ENCODE results near the gene RSRC1. TPM values are rescaled to one million over a fixed set of nuclear protein-coding genes. Genes with fewer than 3 reads are reported as not detected.
"Not testable (repeated sequence)": the region's sequence is repeated elsewhere in the genome, so short reads cannot be mapped to it uniquely, and the experiment has no call there.

Gene RSRC1
- total and polyA plus RNA-seq, 3 donors from 2014 or later = 12.6 to 53.3 (median 43.8) TPM

DNA sequence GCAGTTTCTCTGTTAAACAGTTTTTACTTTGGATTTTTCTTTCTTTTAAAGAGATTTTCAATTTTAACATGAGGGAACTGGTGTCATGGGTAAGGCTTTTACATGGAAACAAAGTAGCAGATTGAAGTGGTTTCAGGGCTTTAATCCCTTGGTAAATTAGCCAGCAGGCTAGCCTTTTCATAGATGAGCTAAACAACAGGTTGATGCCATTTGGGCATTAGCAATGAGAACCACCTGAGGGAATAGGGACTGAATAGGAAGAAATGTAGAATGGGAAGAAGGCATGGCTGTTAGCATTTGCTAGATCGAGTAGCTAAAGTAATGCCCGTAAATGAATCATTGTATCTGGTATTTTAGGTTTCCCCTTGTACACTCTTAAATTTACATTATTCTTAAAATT lies 295.6 kb downstream of the RSRC1 start:
- TF ChIP-seq, protein P1, sequence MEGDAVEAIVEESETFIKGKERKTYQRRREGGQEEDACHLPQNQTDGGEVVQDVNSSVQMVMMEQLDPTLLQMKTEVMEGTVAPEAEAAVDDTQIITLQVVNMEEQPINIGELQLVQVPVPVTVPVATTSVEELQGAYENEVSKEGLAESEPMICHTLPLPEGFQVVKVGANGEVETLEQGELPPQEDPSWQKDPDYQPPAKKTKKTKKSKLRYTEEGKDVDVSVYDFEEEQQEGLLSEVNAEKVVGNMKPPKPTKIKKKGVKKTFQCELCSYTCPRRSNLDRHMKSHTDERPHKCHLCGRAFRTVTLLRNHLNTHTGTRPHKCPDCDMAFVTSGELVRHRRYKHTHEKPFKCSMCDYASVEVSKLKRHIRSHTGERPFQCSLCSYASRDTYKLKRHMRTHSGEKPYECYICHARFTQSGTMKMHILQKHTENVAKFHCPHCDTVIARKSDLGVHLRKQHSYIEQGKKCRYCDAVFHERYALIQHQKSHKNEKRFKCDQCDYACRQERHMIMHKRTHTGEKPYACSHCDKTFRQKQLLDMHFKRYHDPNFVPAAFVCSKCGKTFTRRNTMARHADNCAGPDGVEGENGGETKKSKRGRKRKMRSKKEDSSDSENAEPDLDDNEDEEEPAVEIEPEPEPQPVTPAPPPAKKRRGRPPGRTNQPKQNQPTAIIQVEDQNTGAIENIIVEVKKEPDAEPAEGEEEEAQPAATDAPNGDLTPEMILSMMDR (IDR thresholded peaks at IDR 0.05) = no peak
- TF ChIP-seq POLR2A (IDR thresholded peaks at IDR 0.05) = no peak
- no peak overlapping the region for H3K4me3 ChIP-seq
- no peaks in the 10 kb centered on the region for H3K36me3 ChIP-seq (ENCODE audit: low read depth, missing control alignments)
- WGBS, 2 donors = 88% methylated on average over 2 of the region's 2 CpGs
- intact Hi-C loops (cut with DNase I; ENCODE audit: low total_unique reads) = no loop called here
- H3K27ac ChIP-seq = no peak overlapping the region
- no peaks in the 10 kb centered on the region for H3K9me3 ChIP-seq
- H3K27me3 ChIP-seq = no peaks in the 10 kb centered on the region
- no peak for DNase-seq
- no peaks in the 10 kb centered on the region for H3K4me1 ChIP-seq

- Histone ChIP-seq H3K4me1 (no peaks in the 10 kb centered on the region), H3K27ac (no peak overlapping the region), H3K9me3 (no peaks in the 10 kb centered on the region), H3K27me3 (no peaks in the 10 kb centered on the region), H3K4me3 (no peak overlapping the region), H3K36me3 (ENCODE audit: low read depth, missing control alignments) (no peaks in the 10 kb centered on the region)
- TF ChIP-seq, protein P1 (IDR thresholded peaks at IDR 0.05) = no peak
- TF ChIP-seq POLR2A (IDR thresholded peaks at IDR 0.05) = no peak
- intact Hi-C loops (cut with DNase I; ENCODE audit: low total_unique reads) = no loop called here
- no peak for DNase-seq
- 65 to 80% methylated on average over 4 of the region's 4 CpGs for WGBS, 2 donors
Observed at GRCh38 chr3:158407844-158408517, 298.1 kb downstream of the RSRC1 start.

GRCh38 chr3:158408518-158408897 lies 298.6 kb downstream of the RSRC1 start:
- H3K27me3 ChIP-seq; DNase-seq; intact Hi-C loops (cut with DNase I; ENCODE audit: low total_unique reads); H3K4me3 ChIP-seq; H3K9me3 ChIP-seq; H3K27ac ChIP-seq; H3K36me3 ChIP-seq (ENCODE audit: low read depth, missing control alignments); H3K4me1 ChIP-seq: not testable (repeated sequence)
- 78 to 84% methylated on average over 5 of the region's 5 CpGs for WGBS, 2 donors

DNA sequence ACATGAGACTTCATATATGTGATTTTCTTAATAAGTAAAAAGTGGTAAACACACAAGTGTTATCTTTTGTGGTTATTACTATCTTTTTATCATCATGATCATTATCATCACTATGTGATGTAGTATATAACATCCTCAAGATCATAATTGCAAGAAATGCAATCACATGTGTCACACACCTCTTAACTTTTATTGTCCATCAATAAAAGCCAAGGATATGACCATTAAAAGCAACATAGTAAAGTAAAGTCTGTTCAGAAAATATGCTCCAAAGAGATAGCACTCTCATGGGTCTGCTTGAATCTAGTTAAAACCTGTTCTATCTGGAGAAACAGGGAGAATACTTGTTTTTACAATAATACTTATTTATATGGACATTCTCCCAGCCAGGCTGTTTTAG lies 308.1 kb downstream of the RSRC1 start:
- intact Hi-C loops (cut with DNase I; ENCODE audit: low total_unique reads) = no loop called here
- Histone ChIP-seq H3K4me3 (no peak overlapping the region), H3K27ac (no peak overlapping the region), H3K4me1 (no peaks in the 10 kb centered on the region), H3K36me3 (ENCODE audit: low read depth, missing control alignments) (no peaks in the 10 kb centered on the region), H3K27me3 (no peaks in the 10 kb centered on the region), H3K9me3 (no peaks in the 10 kb centered on the region)
- TF ChIP-seq, protein P1 (IDR thresholded peaks at IDR 0.05) = no peak
- no peak for TF ChIP-seq POLR2A (IDR thresholded peaks at IDR 0.05)
- no peak for DNase-seq

DNA sequence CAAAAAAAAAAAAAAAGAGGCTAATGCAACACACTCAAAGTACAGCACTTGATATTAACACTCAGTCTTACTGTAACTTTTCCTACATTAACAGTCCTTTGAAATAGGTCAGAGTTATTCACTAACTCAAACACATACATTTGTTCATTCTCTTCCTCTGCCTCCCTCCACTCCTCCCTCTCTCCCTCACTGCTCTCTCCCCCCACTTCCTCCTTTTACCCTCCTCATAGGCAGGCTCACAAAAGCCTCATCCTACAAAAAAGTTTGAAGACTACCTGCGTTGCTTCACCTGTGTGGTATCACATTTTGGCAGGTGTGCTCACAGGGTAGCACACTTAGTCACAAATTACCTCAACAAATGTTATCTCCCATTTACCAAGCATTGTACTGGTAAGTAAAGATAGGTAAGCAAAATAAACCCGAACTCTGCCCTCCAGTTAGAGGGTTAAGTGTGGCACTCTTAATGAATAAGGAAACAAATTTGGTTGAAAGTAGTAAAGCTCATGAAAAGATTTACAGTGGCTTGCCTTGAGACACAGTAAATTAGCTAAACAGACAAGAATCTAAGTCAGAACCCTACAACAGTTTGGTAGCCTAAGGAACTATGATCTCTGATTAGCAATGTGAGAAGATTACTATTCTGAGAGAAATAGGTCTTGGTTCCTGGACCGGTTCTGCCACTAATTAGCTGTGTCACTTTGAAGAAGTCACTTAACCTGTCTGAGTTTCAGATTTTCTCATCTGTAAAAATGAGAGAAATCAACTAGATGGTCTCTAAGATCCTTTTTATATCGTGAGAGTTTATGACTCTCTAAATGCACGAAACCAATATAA lies 310.1 kb downstream of the RSRC1 start:
- no peak overlapping the region for H3K27ac ChIP-seq
- no peak for DNase-seq
- no peaks in the 10 kb centered on the region for H3K36me3 ChIP-seq (ENCODE audit: low read depth, missing control alignments)
- H3K9me3 ChIP-seq = no peaks in the 10 kb centered on the region
- TF ChIP-seq, protein P1 (IDR thresholded peaks at IDR 0.05) = no peak
- no peak for TF ChIP-seq POLR2A (IDR thresholded peaks at IDR 0.05)
- no peak overlapping the region for H3K4me3 ChIP-seq
- intact Hi-C loops (cut with DNase I; ENCODE audit: low total_unique reads) = no loop called here
- no peaks in the 10 kb centered on the region for H3K27me3 ChIP-seq
- WGBS, 2 donors = 81 to 86% methylated on average over 5 of the region's 5 CpGs
- H3K4me1 ChIP-seq = no peaks in the 10 kb centered on the region
